CD4-positive, alpha-beta T cell treated with Interferon gamma for 1 hour (primary cell): ENCODE results near the gene IL36G.
"Not testable (repeated sequence)": the region's sequence is repeated elsewhere in the genome, so short reads cannot be mapped to it uniquely, and the experiment has no call there.

ENCODE experiments used
- DNase-seq: peaks from one replicate; pipeline ENCODE4 v3.0.0-alpha.2; 2020

The IL36G gene

GRCh38 chr2:112977559-112978056 lies at the start of gene IL36G:
Gene IL36G (plus strand): TSS chr2:112978006. CDS start chr2:112978639, 633 bp downstream.
- no peak for DNase-seq

- DNase-seq: no peak
Observed at GRCh38 chr2:112933261-112933660, 44.5 kb upstream of the IL36G start.

GRCh38 chr2:112934117-112934516 lies 43.7 kb upstream of the IL36G start:
- DNase-seq: not testable (repeated sequence)

GRCh38 chr2:112936927-112937232 lies 40.9 kb upstream of the IL36G start:
- DNase-seq: no peak

- no peak for DNase-seq
Observed at GRCh38 chr2:112938904-112939303, 38.9 kb upstream of the IL36G start.

- DNase-seq: no peak
Observed at GRCh38 chr2:112939425-112939824, 38.4 kb upstream of the IL36G start.

GRCh38 chr2:112940859-112941625 lies 36.8 kb upstream of the IL36G start:
- DNase-seq: no peak

GRCh38 chr2:112941753-112942653 lies 35.8 kb upstream of the IL36G start:
- peak; percentile 51 for DNase-seq

GRCh38 chr2:112942654-112943002 lies 35.2 kb upstream of the IL36G start:
- no peak for DNase-seq

- DNase-seq: no peak
Observed at GRCh38 chr2:112944971-112945370, 32.8 kb upstream of the IL36G start.

- no peak for DNase-seq
Observed at GRCh38 chr2:112946086-112946485, 31.7 kb upstream of the IL36G start.

- no peak for DNase-seq
Observed at GRCh38 chr2:112947374-112947773, 30.4 kb upstream of the IL36G start.

GRCh38 chr2:112949456-112949855 lies 28.4 kb upstream of the IL36G start:
- DNase-seq: no peak

GRCh38 chr2:112954364-112954763 lies 23.4 kb upstream of the IL36G start:
- DNase-seq: no peak

GRCh38 chr2:112957511-112957910 lies 20.3 kb upstream of the IL36G start:
- no peak for DNase-seq

- peak; percentile 7 for DNase-seq
Observed at GRCh38 chr2:112958428-112959108, 19.2 kb upstream of the IL36G start.

- DNase-seq: no peak
Observed at GRCh38 chr2:112959109-112959812, 18.5 kb upstream of the IL36G start.

- no peak for DNase-seq
Observed at GRCh38 chr2:112960230-112960825, 17.5 kb upstream of the IL36G start.

GRCh38 chr2:112962308-112963175 lies 15.3 kb upstream of the IL36G start:
- DNase-seq: no peak

- no peak for DNase-seq
Observed at GRCh38 chr2:112967023-112967422, 10.8 kb upstream of the IL36G start.

- no peak for DNase-seq
Observed at GRCh38 chr2:112972423-112973086, 5.3 kb upstream of the IL36G start.
